ENCODE results near the gene MOSMO. TPM values are rescaled to one million over a fixed set of nuclear protein-coding genes. Genes with fewer than 3 reads are reported as not detected.
A peak's percentile ranks its signal among the peaks of the same experiment; 100 is the strongest.

The MOSMO gene
- total RNA-seq, 1 experiment from 2014 or later, result 27.6 TPM

DNA sequence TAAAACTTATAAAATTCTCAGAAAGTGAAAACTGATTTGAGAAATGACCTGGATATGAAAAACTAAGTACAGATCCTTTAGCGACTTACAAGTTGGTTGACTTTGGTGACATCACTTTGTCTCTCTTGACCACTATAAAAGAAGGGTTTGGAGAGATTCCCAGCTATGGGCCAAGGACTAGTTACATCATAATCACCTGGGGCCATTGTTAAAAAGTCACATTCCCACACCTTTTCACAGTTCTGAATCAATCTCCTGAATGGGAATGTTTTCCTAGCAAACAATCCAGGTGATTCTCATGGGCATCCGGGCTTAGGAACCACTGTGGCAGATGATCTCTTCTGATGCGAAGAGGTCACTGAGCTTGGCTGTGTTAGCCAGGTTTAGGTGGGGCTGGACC lies 83.8 kb downstream of the MOSMO start:
- CTCF ChIA-PET, result no interaction called here
- intact Hi-C loops (cut with micrococcal nuclease), result no loop called here
- BruUV-seq (replicated peaks), result no TSS peak
- H3K4me3 ChIP-seq (replicated peaks in 1 of 2; ENCODE audit: low read depth in 1 of 2, low read length in 2 of 2), result no peak overlapping the region
- H4K20me1 ChIP-seq (ENCODE audit: insufficient read depth), result no peaks in the 10 kb centered on the region
- H3K36me3 ChIP-seq (ENCODE audit: control insufficient read depth in 1 of 2, insufficient read depth in 2 of 2, low read length in 2 of 2), result 0 out of 4 replicates have a peak, but pooled peaks cover 0 to 2% of the 10 kb centered on the region in 2 experiments
- no peaks in the 10 kb centered on the region for H3K27me3 ChIP-seq (ENCODE audit: insufficient read depth, low read length)
- no peak overlapping the region for H2AFZ ChIP-seq (ENCODE audit: low read depth, low read length, poor library complexity, severe bottlenecking)
- H3K4me1 ChIP-seq (ENCODE audit: control insufficient read depth in 1 of 2, insufficient read depth in 2 of 2, low read length in 2 of 2), result no peaks in the 10 kb centered on the region
- no peak overlapping the region for H3K27ac ChIP-seq (ENCODE audit: low read depth, low read length)
- TF ChIP-seq ZNF274 (IDR thresholded peaks at IDR 0.05; ENCODE audit: low read depth, low read length) (no peak), TCF7L2 (IDR thresholded peaks at IDR 0.05; ENCODE audit: borderline replicate concordance, extremely low read depth, insufficient read depth, insufficient read length) (no peak), CEBPB (IDR thresholded peaks at IDR 0.05; ENCODE audit: low read depth) (no peak)
- POLR2A ChIA-PET, result no interaction called here
- DNase-seq (ENCODE audit: low read depth, low spot score) (no peak), ATAC-seq (no peak)
- no peaks in the 10 kb centered on the region for H3K79me2 ChIP-seq (ENCODE audit: insufficient read depth, low read length)
- RAD21 ChIA-PET (ENCODE audit: low non-redundant PET in 1 of 2, low total read pairs in 2 of 2, uncharacterized antibody in 2 of 2, unreplicated experiment in 2 of 2), result no interaction called here
- no peak overlapping the region for H3K9ac ChIP-seq (ENCODE audit: low read length)
- no peak overlapping the region for H3K4me2 ChIP-seq (ENCODE audit: low read length)
- H3K9me3 ChIP-seq (ENCODE audit: control insufficient read depth in 1 of 2, insufficient read depth in 1 of 2, low read depth in 1 of 2, low read length in 2 of 2), result no peaks in the 10 kb centered on the region
- no peaks in the 10 kb centered on the region for H3K9me2 ChIP-seq (ENCODE audit: insufficient read depth)

DNA sequence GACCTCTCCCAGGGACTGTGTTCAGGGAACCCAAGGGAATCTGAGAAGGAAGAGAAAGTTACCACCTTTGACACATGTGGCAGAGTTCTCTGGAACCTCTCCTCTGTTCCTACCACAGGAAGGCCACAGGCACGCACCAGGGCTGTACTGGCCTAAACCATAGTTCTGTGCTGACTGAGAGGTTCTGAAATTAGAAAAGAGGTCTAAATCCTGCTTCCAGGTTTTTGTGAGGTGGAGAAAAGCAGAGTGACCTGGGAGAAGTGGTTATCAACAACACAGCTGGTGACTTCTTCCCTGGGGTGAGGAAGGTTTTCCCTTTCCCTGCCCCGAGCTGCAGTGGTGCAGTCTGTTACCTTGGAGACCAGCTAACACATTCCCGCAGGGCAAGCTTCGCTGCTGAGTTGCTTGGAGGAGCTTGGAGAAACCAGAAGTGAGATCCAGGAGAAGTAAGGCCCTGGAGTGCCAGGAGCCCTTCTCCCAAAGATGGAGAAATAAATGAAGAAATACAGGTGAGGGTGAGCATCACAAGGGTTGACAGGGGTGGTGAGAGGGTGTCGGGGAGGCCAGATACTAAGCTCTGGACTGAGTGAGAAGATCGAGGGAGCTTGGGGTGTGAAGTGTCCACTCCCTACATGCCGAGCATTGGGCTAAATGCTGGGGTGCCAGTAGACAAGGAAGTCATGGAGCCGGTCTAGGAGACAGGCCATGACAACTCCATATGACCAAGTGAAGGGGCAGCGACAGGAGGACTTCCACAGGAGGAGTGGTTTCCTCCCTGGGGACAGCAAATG lies 84.4 kb downstream of the MOSMO start, which contains the start of gene VWA3A:
VWA3A (plus strand) TSS at position 399 of the 791 bp plus-strand sequence; CDS start at position 496, 97 bp downstream.
- RAD21 ChIA-PET (ENCODE audit: low non-redundant PET in 1 of 2, low total read pairs in 2 of 2, uncharacterized antibody in 2 of 2, unreplicated experiment in 2 of 2), result no interaction called here
- intact Hi-C loops (cut with micrococcal nuclease), result no loop called here
- no peaks in the 10 kb centered on the region for H4K20me1 ChIP-seq (ENCODE audit: insufficient read depth)
- no peak within 1 kb of the TSS for H2AFZ ChIP-seq (ENCODE audit: low read depth, low read length, poor library complexity, severe bottlenecking)
- BruUV-seq (replicated peaks), result TSS peak; percentile 23
- ATAC-seq (peak; percentile 22; the same call in 1 of the 2 replicates), DNase-seq (ENCODE audit: low read depth, low spot score) (no peak)
- no peak within 1 kb of the TSS for H3K4me3 ChIP-seq (replicated peaks in 1 of 2; ENCODE audit: low read depth in 1 of 2, low read length in 2 of 2)
- no peaks in the 10 kb centered on the region for H3K27me3 ChIP-seq (ENCODE audit: insufficient read depth, low read length)
- no peak within 1 kb of the TSS for H3K27ac ChIP-seq (ENCODE audit: low read depth, low read length)
- H3K4me2 ChIP-seq (ENCODE audit: low read length), result no peak within 1 kb of the TSS
- no peaks in the 10 kb centered on the region for H3K4me1 ChIP-seq (ENCODE audit: control insufficient read depth in 1 of 2, insufficient read depth in 2 of 2, low read length in 2 of 2)
- H3K9ac ChIP-seq (ENCODE audit: low read length), result no peak within 1 kb of the TSS
- CTCF ChIA-PET, result no interaction called here
- TF ChIP-seq CEBPB (IDR thresholded peaks at IDR 0.05; ENCODE audit: low read depth), result no peak
- H3K9me3 ChIP-seq (ENCODE audit: control insufficient read depth in 1 of 2, insufficient read depth in 1 of 2, low read depth in 1 of 2, low read length in 2 of 2), result no peaks in the 10 kb centered on the region
- H3K36me3 ChIP-seq (ENCODE audit: control insufficient read depth in 1 of 2, insufficient read depth in 2 of 2, low read length in 2 of 2), result no peaks in the 10 kb centered on the region
- POLR2A ChIA-PET, result no interaction called here
- H3K79me2 ChIP-seq (ENCODE audit: insufficient read depth, low read length), result no peaks in the 10 kb centered on the region
- H3K9me2 ChIP-seq (ENCODE audit: insufficient read depth), result no peaks in the 10 kb centered on the region
